Endothelial cell of umbilical vein (primary cell): ENCODE data around the gene TMEM129. TPM values are rescaled to one million over a fixed set of nuclear protein-coding genes. Genes with fewer than 3 reads are reported as not detected.

Source experiments
- BruUV-seq: library from RNA; stranded (reverse); fragments of 400-500 nt; replicated peaks from 2 replicates; lab custom pipeline; 2021; lab: Mats Ljungman, UMichigan
- CTCF ChIA-PET: fragments of 300-600, 350-600 bp; sonication (Branson Sonifier 250); formaldehyde crosslinking; loops from one replicate; lab custom pipeline; 2021; ENCODE audit warnings: antibody characterized with exemption, inconsistent platforms; lab: Charles Lee
- POLR2A ChIA-PET: fragments of 300-600, 350-600 bp; sonication (Branson Sonifier 250); formaldehyde crosslinking; loops from one replicate; lab custom pipeline; 2021; ENCODE audit warnings: antibody characterized with exemption, inconsistent platforms; lab: Charles Lee
- DNase-seq: peaks from one replicate; pipeline ENCODE4 v3.0.0-alpha.2; 2011; ENCODE audit warnings: low read depth, low spot score
- FAIRE-seq: peaks from 2 replicates; lab custom pipeline; 2011; peaks lifted over from hg19 to GRCh38; lab: Jason Lieb, UNC
- H2AFZ ChIP-seq: 2 replicates; pipeline ENCODE4 v1.6.0; 2012; ENCODE audit warnings: low read depth, low read length, control low read depth, inconsistent platforms
- H3K27ac ChIP-seq: 2 replicates; pipeline ENCODE4 v1.5.1; 2011; ENCODE audit warnings: low read depth, mild to moderate bottlenecking, control low read depth, low read length, moderate library complexity; ENCODE audit not compliant: insufficient read depth
- H3K27me3 ChIP-seq, 2 experiments: 2 replicates each; pipeline versions ENCODE4 v1.6.0 to v1.6.1; 2011; ENCODE audit warnings: low read length in 2 of 2, mixed read lengths in 1 of 2; ENCODE audit not compliant: control insufficient read depth in 2 of 2, insufficient read depth in 2 of 2
- H3K36me3 ChIP-seq, 2 experiments: 2 replicates in 1 of 2; 3 replicates in 1 of 2; pipeline ENCODE4 v1.5.1; 2011; ENCODE audit warnings: low read length in 2 of 2, mild to moderate bottlenecking in 1 of 2, moderate library complexity in 1 of 2; ENCODE audit not compliant: control insufficient read depth in 2 of 2, insufficient read depth in 2 of 2; ENCODE audit errors: extremely low read depth in 1 of 2
- H3K4me1 ChIP-seq: 3 replicates; pipeline ENCODE4 v1.5.1; 2011; ENCODE audit warnings: mild to moderate bottlenecking, low read length; ENCODE audit not compliant: control insufficient read depth, insufficient read depth; ENCODE audit errors: extremely low read depth
- H3K4me2 ChIP-seq: 2 replicates; pipeline ENCODE4 v1.6.1; 2011; ENCODE audit warnings: low read length, control low read depth, mixed read lengths; ENCODE audit not compliant: insufficient read depth
- H3K4me3 ChIP-seq, 3 experiments: fragments of 200-600 bp in 1 of 3; sonication (generic), shearing (Covaris generic) in 1 of 3; replicated peaks in 1 of 3; 2 replicates each; pipeline ENCODE4 v1.5.1; 2011 to 2016; ENCODE audit warnings: control low read depth in 3 of 3, low read length in 3 of 3, mild to moderate bottlenecking in 2 of 3, inconsistent platforms in 1 of 3, low read depth in 1 of 3, moderate library complexity in 1 of 3; ENCODE audit not compliant: insufficient read depth in 1 of 3
- H3K79me2 ChIP-seq: 2 replicates; pipeline ENCODE4 v1.6.0; 2012; ENCODE audit warnings: low read length, inconsistent platforms; ENCODE audit not compliant: control insufficient read depth, insufficient read depth
- H3K9ac ChIP-seq: replicated peaks from 2 replicates; pipeline ENCODE3; 2011; ENCODE audit warnings: low read length, control low read depth; ENCODE audit not compliant: insufficient read depth; ENCODE audit errors: extremely low read depth
- H3K9me1 ChIP-seq: replicated peaks from 3 replicates; pipeline ENCODE4 v1.6.0; 2011; ENCODE audit warnings: mild to moderate bottlenecking, low read length; ENCODE audit not compliant: control insufficient read depth, insufficient read depth; ENCODE audit errors: extremely low read depth
- H3K9me3 ChIP-seq: replicated peaks from 2 replicates; pipeline ENCODE4 v1.5.1; 2012; ENCODE audit warnings: low read length, inconsistent platforms; ENCODE audit not compliant: control insufficient read depth, insufficient read depth
- H4K20me1 ChIP-seq: replicated peaks from 2 replicates; pipeline ENCODE3; 2011; ENCODE audit warnings: mild to moderate bottlenecking, low read length; ENCODE audit not compliant: control insufficient read depth, insufficient read depth; ENCODE audit errors: extremely low read depth
- CTCF ChIP-seq, 2 donors: IDR thresholded peaks; 1 replicate in 1 of 2; 2 replicates in 1 of 2; pipeline ENCODE4 v1.5.1; 2011; ENCODE audit warnings: low read length in 2 of 2, mild to moderate bottlenecking in 2 of 2, moderate library complexity in 2 of 2, control low read depth in 1 of 2, inconsistent platforms in 1 of 2, low read depth in 1 of 2; ENCODE audit not compliant: insufficient read depth in 1 of 2; ENCODE audit errors: extremely low read depth in 1 of 2
- EZH2 ChIP-seq: IDR thresholded peaks from 2 replicates; pipeline ENCODE4 v1.6.1; 2012; ENCODE audit warnings: borderline replicate concordance, low read depth, mild to moderate bottlenecking, moderate library complexity, low read length, inconsistent platforms; ENCODE audit not compliant: severe bottlenecking
- FOS ChIP-seq: IDR thresholded peaks from 2 replicates; pipeline ENCODE4 v1.6.1; 2011; ENCODE audit warnings: mild to moderate bottlenecking, low read length, moderate library complexity, borderline replicate concordance; ENCODE audit not compliant: insufficient read depth
- GATA2 ChIP-seq: IDR thresholded peaks from 2 replicates; pipeline ENCODE4 v1.7.0; 2011; ENCODE audit warnings: low read depth, mild to moderate bottlenecking, moderate library complexity, mixed read lengths, low read length; ENCODE audit not compliant: insufficient read length, insufficient read depth
- JUN ChIP-seq: IDR thresholded peaks from 2 replicates; pipeline ENCODE4 v1.6.1; 2011; ENCODE audit warnings: borderline replicate concordance, low read depth; ENCODE audit not compliant: insufficient read length, insufficient read depth
- MAX ChIP-seq: IDR thresholded peaks from 2 replicates; pipeline ENCODE4 v1.6.1; 2011; ENCODE audit not compliant: insufficient read depth, insufficient read length
- MYC ChIP-seq: IDR thresholded peaks from one replicate; pipeline ENCODE4 v1.6.1; 2011; ENCODE audit warnings: mild to moderate bottlenecking, low read depth, low read length
- POLR2A ChIP-seq: IDR thresholded peaks from 2 replicates; pipeline ENCODE4 v1.6.1; 2012; ENCODE audit warnings: low read depth, mild to moderate bottlenecking, control low read depth, low read length
- POLR2AphosphoS5 ChIP-seq: IDR thresholded peaks from 2 replicates; pipeline ENCODE4 v1.6.1; 2012; ENCODE audit warnings: low read depth, mild to moderate bottlenecking, control low read depth, low read length, moderate library complexity; ENCODE audit not compliant: insufficient read depth
- dilution Hi-C: fragments of 300-500 bp; cut with MboI; formaldehyde crosslinking; loops from one replicate; pipeline ENCODE4 v1.15.0; 2019; ENCODE audit warnings: low sequenced_read_pairs; ENCODE audit not compliant: extremely low pct_ligation_motif_present
- intact Hi-C: fragments of 100-400 bp; cut with micrococcal nuclease; formaldehyde crosslinking; loops from one replicate; pipeline ENCODE4 v1.10.0; 2022
- polyA plus RNA-seq, 4 experiments: library from polyadenylated mRNA; depleted of rRNA in 3 of 4; stranded (reverse) in 3 of 4; unstranded in 1 of 4; fragments of >200 nt; gene quantifications; 2 replicates each; pipeline versions ENCODE4 v1.2.1 to v1.2.3, GENCODE V29; 2011 to 2012; ENCODE audit warnings: missing spikeins in 1 of 4
- total RNA-seq: library from RNA; stranded (reverse); gene quantifications from 2 replicates; pipeline ENCODE4 v1.2.3, GENCODE V29; 2021

Gene TMEM129
- total and polyA plus RNA-seq, 2 donors (not counting 3 experiments of a cell fraction or from before 2014, with no cell fraction given), result 23.2 to 33.2 TPM

GRCh38 chr4:1768367-1769034 is 47.4 kb upstream of the TMEM129 start:
- Histone ChIP-seq H3K4me1 (peaks cover 5% of the 10 kb centered on the region), H3K4me2 (no peak overlapping the region), H3K9me3 (no peaks in the 10 kb centered on the region), H3K4me3 (no peak overlapping the region), H2AFZ (no peak overlapping the region), H3K27me3 (no peaks in the 10 kb centered on the region), H3K27ac (no peak overlapping the region), H3K79me2 (no peaks in the 10 kb centered on the region), H3K9me1 (no peaks in the 10 kb centered on the region), H4K20me1 (no peaks in the 10 kb centered on the region), H3K9ac (no peak overlapping the region), H3K36me3 (no peaks in the 10 kb centered on the region)
- BruUV-seq, result no TSS peak
- DNase-seq, result no peak
- TF ChIP-seq FOS (no peak), MAX (no peak), GATA2 (no peak), POLR2AphosphoS5 (no peak), EZH2 (no peak), CTCF (IDR thresholded peaks at IDR 0.05; ENCODE audit: extremely low read depth in 1 of 2, insufficient read depth in 1 of 2, low read depth in 1 of 2, low read length in 2 of 2) (no peak), POLR2A (no peak), JUN (no peak), MYC (no peak)
- FAIRE-seq, result no peak
- dilution Hi-C loops (no loop called here), intact Hi-C loops (no loop called here)
- POLR2A ChIA-PET, result interaction anchor here (0.6 to 0.7 kb wide), 2 partner anchors 8 to 42 kb away, joined by 3 to 4 read pairs; no protein-coding TSS in a partner anchor
- CTCF ChIA-PET, result interaction anchor here (0.6 to 2.0 kb wide), 23 partner anchors 9 to 195 kb away, joined by 3 to 33 read pairs (median 5); partner anchors contain the start of gene FGFR3
